BE2C (cell line): ENCODE data around the gene GALC.

Experiments used
- DNase-seq: peaks from one replicate; pipeline ENCODE4 v3.0.0-alpha.2; 2020
- H3K27me3 ChIP-seq: fragments of 250-450 bp; sonication (Bioruptor Pico); 2 replicates; pipeline ENCODE4 v1.5.1; 2020; ENCODE audit warnings: mild to moderate bottlenecking
- H3K36me3 ChIP-seq: fragments of 250-450 bp; sonication (Bioruptor Pico); 2 replicates; pipeline ENCODE4 v1.5.1; 2020; ENCODE audit warnings: mild to moderate bottlenecking
- H3K4me1 ChIP-seq: fragments of 250-450 bp; sonication (Bioruptor Pico); 2 replicates; pipeline ENCODE4 v1.5.1; 2020
- H3K4me3 ChIP-seq: 2 replicates; pipeline ENCODE4 v1.5.1; 2011; ENCODE audit warnings: low read depth, low read length
- H3K9me3 ChIP-seq: fragments of 250-450 bp; sonication (Bioruptor Pico); 2 replicates; pipeline ENCODE4 v1.5.1; 2020
- TF ChIP-seq, protein P1 (sequence below): IDR thresholded peaks from 2 replicates; pipeline ENCODE4 v1.5.1; 2012; ENCODE audit warnings: mild to moderate bottlenecking, low read depth, low read length

GALC gene

DNA sequence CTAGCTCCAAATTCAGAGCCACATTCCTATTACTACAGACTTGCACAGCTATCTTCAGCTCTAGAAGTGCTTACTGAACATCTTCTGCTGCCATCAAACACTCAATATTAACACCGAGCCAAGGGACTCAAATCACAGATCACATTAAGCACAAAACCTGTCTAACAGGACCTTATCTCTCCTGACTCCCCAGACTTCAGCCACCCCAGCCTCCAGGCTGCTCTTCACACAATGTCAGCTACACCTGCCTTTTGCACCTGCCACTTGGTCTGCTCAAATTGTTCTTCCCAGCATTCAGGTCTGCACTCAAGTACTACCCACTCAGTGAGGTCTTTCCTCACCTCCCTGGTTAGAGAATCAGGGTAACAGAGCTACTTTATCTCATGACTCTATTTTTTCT is 57.1 kb downstream of the GALC start:
- no peak overlapping the region for H3K4me3 ChIP-seq
- no peak for DNase-seq
- no peaks in the 10 kb centered on the region for H3K4me1 ChIP-seq
- TF ChIP-seq, protein P1, sequence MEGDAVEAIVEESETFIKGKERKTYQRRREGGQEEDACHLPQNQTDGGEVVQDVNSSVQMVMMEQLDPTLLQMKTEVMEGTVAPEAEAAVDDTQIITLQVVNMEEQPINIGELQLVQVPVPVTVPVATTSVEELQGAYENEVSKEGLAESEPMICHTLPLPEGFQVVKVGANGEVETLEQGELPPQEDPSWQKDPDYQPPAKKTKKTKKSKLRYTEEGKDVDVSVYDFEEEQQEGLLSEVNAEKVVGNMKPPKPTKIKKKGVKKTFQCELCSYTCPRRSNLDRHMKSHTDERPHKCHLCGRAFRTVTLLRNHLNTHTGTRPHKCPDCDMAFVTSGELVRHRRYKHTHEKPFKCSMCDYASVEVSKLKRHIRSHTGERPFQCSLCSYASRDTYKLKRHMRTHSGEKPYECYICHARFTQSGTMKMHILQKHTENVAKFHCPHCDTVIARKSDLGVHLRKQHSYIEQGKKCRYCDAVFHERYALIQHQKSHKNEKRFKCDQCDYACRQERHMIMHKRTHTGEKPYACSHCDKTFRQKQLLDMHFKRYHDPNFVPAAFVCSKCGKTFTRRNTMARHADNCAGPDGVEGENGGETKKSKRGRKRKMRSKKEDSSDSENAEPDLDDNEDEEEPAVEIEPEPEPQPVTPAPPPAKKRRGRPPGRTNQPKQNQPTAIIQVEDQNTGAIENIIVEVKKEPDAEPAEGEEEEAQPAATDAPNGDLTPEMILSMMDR, result no peak
- H3K36me3 ChIP-seq, result no peaks in the 10 kb centered on the region
- H3K9me3 ChIP-seq, result no peaks in the 10 kb centered on the region
- no peaks in the 10 kb centered on the region for H3K27me3 ChIP-seq

GRCh38 chr14:87935081-87935828 is 57.7 kb downstream of the GALC start:
- Histone ChIP-seq H3K4me1 (no peaks in the 10 kb centered on the region), H3K36me3 (no peaks in the 10 kb centered on the region), H3K4me3 (no peak overlapping the region), H3K27me3 (no peaks in the 10 kb centered on the region), H3K9me3 (no peaks in the 10 kb centered on the region)
- TF ChIP-seq, protein P1, result no peak
- no peak for DNase-seq

DNA sequence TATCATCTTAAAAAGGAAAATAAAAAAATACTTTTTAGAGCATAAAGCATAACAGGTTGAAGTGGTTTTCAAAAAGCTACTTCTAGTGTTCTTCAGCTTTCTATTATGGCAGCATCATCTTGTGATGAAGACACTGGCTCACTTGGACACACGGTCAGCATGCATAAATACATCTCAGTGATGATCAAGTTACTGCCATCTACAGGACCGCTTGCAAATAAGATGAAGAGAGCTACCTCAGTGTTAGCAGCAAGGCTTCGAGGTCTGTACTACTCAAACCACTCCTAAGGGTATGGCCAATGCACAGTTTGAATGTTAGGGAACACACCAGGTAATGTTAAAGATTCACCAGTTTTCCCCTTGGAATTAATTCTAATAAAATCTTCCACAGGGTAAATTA is 58.8 kb downstream of the GALC start:
- DNase-seq, result no peak
- Histone ChIP-seq H3K27me3 (no peaks in the 10 kb centered on the region), H3K4me1 (no peaks in the 10 kb centered on the region), H3K36me3 (no peaks in the 10 kb centered on the region), H3K4me3 (no peak overlapping the region), H3K9me3 (no peaks in the 10 kb centered on the region)
- TF ChIP-seq, protein P1, result peak; percentile 28

DNA sequence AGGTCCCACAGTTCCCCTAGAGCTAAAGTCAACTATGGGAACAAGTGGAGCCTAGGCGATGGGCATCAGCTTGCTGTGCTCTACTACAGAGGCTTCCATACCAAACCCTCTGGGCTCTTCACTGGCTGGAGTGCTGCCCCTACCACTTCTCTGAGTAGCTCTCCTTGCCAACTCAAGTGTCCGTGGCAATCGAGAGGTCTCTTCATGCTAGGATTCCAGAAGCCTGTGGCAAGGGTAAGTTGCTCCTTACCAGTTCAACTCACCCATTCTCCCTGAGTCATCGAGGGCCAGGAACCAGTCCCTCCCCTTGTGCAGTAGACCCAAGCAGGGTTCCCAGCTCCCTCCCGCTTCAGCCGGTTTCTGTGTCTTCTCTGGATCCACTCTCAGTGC is 76.1 kb downstream of the GALC start:
- Histone ChIP-seq H3K4me3 (no peak overlapping the region), H3K27me3 (no peaks in the 10 kb centered on the region), H3K36me3 (no peaks in the 10 kb centered on the region), H3K4me1 (no peaks in the 10 kb centered on the region), H3K9me3 (no peaks in the 10 kb centered on the region)
- TF ChIP-seq, protein P1, result no peak
- no peak for DNase-seq

DNA sequence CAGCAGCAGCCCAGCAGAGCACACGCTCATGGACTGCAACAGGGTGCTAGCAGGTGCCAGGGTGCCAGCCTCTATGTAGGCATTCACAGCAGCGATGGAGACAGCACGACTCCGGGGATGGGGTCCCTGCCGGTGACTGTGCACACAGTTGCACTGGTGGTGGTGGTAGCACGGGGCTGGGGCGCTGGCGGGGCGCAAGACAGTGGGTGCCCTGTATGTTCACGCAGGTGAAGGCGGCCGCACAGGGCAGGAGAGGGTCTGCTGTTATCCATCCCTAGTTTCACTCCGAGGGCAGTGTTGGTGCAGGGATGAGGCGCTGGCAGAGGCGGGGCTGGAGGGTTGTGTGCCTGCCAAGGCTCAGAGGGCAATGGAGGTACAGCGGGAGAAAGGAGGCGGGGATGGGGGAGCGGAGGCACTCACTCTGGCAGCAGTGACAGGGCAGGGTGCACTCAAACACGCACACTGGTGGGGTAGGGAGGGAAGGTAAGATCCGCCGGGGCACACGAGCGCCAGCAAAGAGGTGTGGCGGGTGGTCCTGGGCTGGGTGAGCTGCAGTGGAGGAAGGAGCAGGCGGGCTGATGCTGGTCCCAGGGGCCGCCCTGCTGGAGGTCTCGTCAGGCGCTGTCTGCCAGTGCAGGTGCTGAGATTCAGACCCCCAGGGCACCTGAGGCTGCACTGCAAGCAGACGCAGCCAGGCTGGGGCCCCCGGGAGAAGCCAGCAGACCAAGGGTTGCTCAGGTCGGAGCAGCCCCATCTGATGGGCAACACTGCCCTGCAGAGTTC is 76.7 kb downstream of the GALC start:
- Histone ChIP-seq H3K4me3 (no peak overlapping the region), H3K4me1 (no peaks in the 10 kb centered on the region), H3K9me3 (no peaks in the 10 kb centered on the region), H3K36me3 (no peaks in the 10 kb centered on the region), H3K27me3 (no peaks in the 10 kb centered on the region)
- TF ChIP-seq, protein P1, result no peak
- no peak for DNase-seq

- Histone ChIP-seq H3K4me3 (no peak overlapping the region), H3K27me3 (no peaks in the 10 kb centered on the region), H3K4me1 (no peaks in the 10 kb centered on the region), H3K36me3 (no peaks in the 10 kb centered on the region), H3K9me3 (no peaks in the 10 kb centered on the region)
- TF ChIP-seq, protein P1, result no peak
- no peak for DNase-seq
Measured at GRCh38 chr14:87908550-87908949, 84.4 kb downstream of the GALC start.
